Measurements from ENCODE around the gene PREX1. TPM values are rescaled to one million over a fixed set of nuclear protein-coding genes. Genes with fewer than 3 reads are reported as not detected.
"Not testable (repeated sequence)": the region's sequence is repeated elsewhere in the genome, so short reads cannot be mapped to it uniquely, and the experiment has no call there.

The PREX1 gene
- total RNA-seq, 3 donors from 2014 or later: 53.1 to 84.2 (median 65.1) TPM

GRCh38 chr20:48759631-48760245 is 68.1 kb downstream of the PREX1 start:
- H3K36me3 ChIP-seq: no peaks in the 10 kb centered on the region
- intact Hi-C loops (cut with DNase I; ENCODE audit: low total_unique reads): no loop called here
- H3K27me3 ChIP-seq: no peaks in the 10 kb centered on the region
- no peak for TF ChIP-seq POLR2A (IDR thresholded peaks at IDR 0.05)
- no peak for TF ChIP-seq CTCF (IDR thresholded peaks at IDR 0.05)
- no peak for TF ChIP-seq POLR2AphosphoS5 (IDR thresholded peaks at IDR 0.05)
- H3K9me3 ChIP-seq: peaks cover 0 to 2% of the 10 kb centered on the region in 2 donors
- H3K27ac ChIP-seq: peak overlapping the region in 1 of 2 donors; percentile 84
- no peak overlapping the region for H3K4me3 ChIP-seq
- no peak for DNase-seq (ENCODE audit: low spot score in 2 of 2)
- no peaks in the 10 kb centered on the region for H3K4me1 ChIP-seq

- Histone ChIP-seq H3K9me3 (no peaks in the 10 kb centered on the region), H3K4me1 (no peaks in the 10 kb centered on the region), H3K27ac (peak overlapping the region in 1 of 2 donors; percentile 63), H3K4me3 (no peak overlapping the region), H3K36me3 (no peaks in the 10 kb centered on the region), H3K27me3 (no peaks in the 10 kb centered on the region)
- TF ChIP-seq POLR2AphosphoS5 (IDR thresholded peaks at IDR 0.05) (no peak), CTCF (IDR thresholded peaks at IDR 0.05) (no peak), POLR2A (IDR thresholded peaks at IDR 0.05) (no peak)
- intact Hi-C loops (cut with DNase I; ENCODE audit: low total_unique reads): no loop called here
- DNase-seq (ENCODE audit: low spot score in 2 of 2): no peak
These were observed 69.5 kb downstream of the PREX1 start for GRCh38 chr20:48758206-48758820.

DNA sequence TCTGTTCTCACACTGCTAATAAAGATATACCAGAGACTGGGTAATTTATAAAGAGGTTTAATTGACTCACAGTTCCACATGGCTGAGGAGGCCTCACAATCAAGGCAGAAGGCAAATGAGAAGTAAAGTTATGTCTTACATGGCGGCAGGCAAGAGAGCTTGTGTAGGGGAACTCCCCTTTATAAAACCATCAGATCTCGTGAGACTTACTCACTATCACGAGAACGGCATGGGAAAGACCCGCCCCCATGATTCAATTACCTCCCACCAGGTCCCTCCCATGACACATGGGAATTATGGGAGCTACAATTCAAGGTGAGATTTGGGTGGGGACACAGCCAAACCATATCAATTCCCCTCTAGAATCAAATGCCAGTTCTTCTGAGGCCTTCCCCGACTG is 71.0 kb downstream of the PREX1 start:
- H3K27ac ChIP-seq; H3K4me3 ChIP-seq; H3K9me3 ChIP-seq; H3K4me1 ChIP-seq; intact Hi-C loops (cut with DNase I; ENCODE audit: low total_unique reads); H3K36me3 ChIP-seq; H3K27me3 ChIP-seq; DNase-seq (ENCODE audit: low spot score in 2 of 2): not testable (repeated sequence)

GRCh38 chr20:48754292-48754691 is 73.5 kb downstream of the PREX1 start:
- Histone ChIP-seq H3K9me3 (no peaks in the 10 kb centered on the region), H3K27ac (no peak overlapping the region), H3K4me3 (no peak overlapping the region), H3K36me3 (no peaks in the 10 kb centered on the region), H3K27me3 (no peaks in the 10 kb centered on the region), H3K4me1 (no peaks in the 10 kb centered on the region)
- DNase-seq (ENCODE audit: low spot score in 2 of 2): no peak
- TF ChIP-seq POLR2A (IDR thresholded peaks at IDR 0.05): no peak
- no peak for TF ChIP-seq POLR2AphosphoS5 (IDR thresholded peaks at IDR 0.05)
- no peak for TF ChIP-seq CTCF (IDR thresholded peaks at IDR 0.05)
- intact Hi-C loops (cut with DNase I; ENCODE audit: low total_unique reads): no loop called here

GRCh38 chr20:48752963-48753362 is 74.8 kb downstream of the PREX1 start:
- Histone ChIP-seq H3K27me3 (no peaks in the 10 kb centered on the region), H3K27ac (no peak overlapping the region), H3K36me3 (no peaks in the 10 kb centered on the region), H3K4me1 (no peaks in the 10 kb centered on the region), H3K4me3 (no peak overlapping the region), H3K9me3 (no peaks in the 10 kb centered on the region)
- intact Hi-C loops (cut with DNase I; ENCODE audit: low total_unique reads): no loop called here
- TF ChIP-seq POLR2A (IDR thresholded peaks at IDR 0.05) (no peak), CTCF (IDR thresholded peaks at IDR 0.05) (no peak), POLR2AphosphoS5 (IDR thresholded peaks at IDR 0.05) (no peak)
- DNase-seq (ENCODE audit: low spot score in 2 of 2): no peak
